SK-N-MC (cell line): ENCODE results near the gene MARCHF6.
A peak's percentile ranks its signal among the peaks of the same experiment; 100 is the strongest.

ENCODE experiments used
- EZH2 ChIP-seq: fragments of 200-600 bp; sonication (generic); IDR thresholded peaks from one replicate; pipeline ENCODE4 v1.6.1; 2017; ENCODE audit warnings: antibody characterized with exemption
- POLR2AphosphoS5 ChIP-seq: IDR thresholded peaks from 2 replicates; pipeline ENCODE4 v1.6.1; 2012; ENCODE audit warnings: mild to moderate bottlenecking, low read depth, low read length, borderline replicate concordance

GRCh38 chr5:10329820-10330481 lies 23.5 kb upstream of the MARCHF6 start:
- peak; percentile 40; the same call in 1 of the 2 replicates for TF ChIP-seq POLR2AphosphoS5
- no peak for TF ChIP-seq EZH2
